ENCODE measurements around the gene CFAP45. TPM values are rescaled to one million over a fixed set of nuclear protein-coding genes. Genes with fewer than 3 reads are reported as not detected.
A peak's percentile ranks its signal among the peaks of the same experiment; 100 is the strongest.

CFAP45 gene
- total RNA-seq, 1 donor from 2014 or later = 1.6 TPM

GRCh38 chr1:159877695-159878444 is 22.1 kb downstream of the CFAP45 start:
- no peak for DNase-seq (ENCODE audit: low spot score)

- no peak for DNase-seq (ENCODE audit: low spot score)
Observed at GRCh38 chr1:159873530-159874143, 26.3 kb downstream of the CFAP45 start.

- DNase-seq (ENCODE audit: low spot score) = no peak
Observed at GRCh38 chr1:159872891-159873290, 27.1 kb downstream of the CFAP45 start.

- DNase-seq (ENCODE audit: low spot score) = no peak
Observed at GRCh38 chr1:159870704-159871103, 29.3 kb downstream of the CFAP45 start.

- no peak for DNase-seq (ENCODE audit: low spot score)
Observed at GRCh38 chr1:159869607-159870006, 30.4 kb downstream of the CFAP45 start.

GRCh38 chr1:159869173-159869572 is 30.8 kb downstream of the CFAP45 start:
- DNase-seq (ENCODE audit: low spot score) = no peak

- DNase-seq (ENCODE audit: low spot score) = no peak
Observed at GRCh38 chr1:159868766-159869165, 31.2 kb downstream of the CFAP45 start.

- peak; percentile 81 for DNase-seq (ENCODE audit: low spot score)
Observed at GRCh38 chr1:159867664-159868026, 32.3 kb downstream of the CFAP45 start.

- no peak for DNase-seq (ENCODE audit: low spot score)
Observed at GRCh38 chr1:159866905-159867663, 32.9 kb downstream of the CFAP45 start.

GRCh38 chr1:159866066-159866465 is 33.9 kb downstream of the CFAP45 start:
- no peak for DNase-seq (ENCODE audit: low spot score)

GRCh38 chr1:159864262-159864661 is 35.7 kb downstream of the CFAP45 start:
- DNase-seq (ENCODE audit: low spot score) = no peak

- no peak for DNase-seq (ENCODE audit: low spot score)
Observed at GRCh38 chr1:159862557-159862956, 37.4 kb downstream of the CFAP45 start, which contains the start of gene VSIG8. Gene VSIG8, minus strand, starts transcription at chr1:159862657. Its CDS starts 136 bp downstream, at chr1:159862521.

- DNase-seq (ENCODE audit: low spot score) = no peak
Observed at GRCh38 chr1:159862031-159862430, 37.9 kb downstream of the CFAP45 start.

GRCh38 chr1:159861218-159861617 is 38.7 kb downstream of the CFAP45 start:
- DNase-seq (ENCODE audit: low spot score) = no peak

- DNase-seq (ENCODE audit: low spot score) = no peak
Observed at GRCh38 chr1:159860456-159860855, 39.5 kb downstream of the CFAP45 start.

- DNase-seq (ENCODE audit: low spot score) = no peak
Observed at GRCh38 chr1:159859767-159860322, 40.1 kb downstream of the CFAP45 start.

GRCh38 chr1:159857889-159858288 is 42.1 kb downstream of the CFAP45 start:
- no peak for DNase-seq (ENCODE audit: low spot score)

GRCh38 chr1:159856576-159856975 is 43.4 kb downstream of the CFAP45 start:
- no peak for DNase-seq (ENCODE audit: low spot score)

- no peak for DNase-seq (ENCODE audit: low spot score)
Observed at GRCh38 chr1:159855709-159856108, 44.3 kb downstream of the CFAP45 start.

GRCh38 chr1:159854693-159855192 is 45.2 kb downstream of the CFAP45 start:
- peak; percentile 87 for DNase-seq (ENCODE audit: low spot score)

- DNase-seq (ENCODE audit: low spot score) = peak; percentile 82
Observed at GRCh38 chr1:159854116-159854692, 45.8 kb downstream of the CFAP45 start.

Data from ureter (tissue), 1 donor.